Gastroesophageal sphincter (tissue), 4 donors: ENCODE measurements around the gene TBC1D8. TPM values are rescaled to one million over a fixed set of nuclear protein-coding genes. Genes with fewer than 3 reads are reported as not detected.

ENCODE experiments used
- ATAC-seq: fragments of 150-250 bp; one replicate; pipeline ENCODE4 v1.9.1; 2016; ENCODE audit warnings: mild to moderate bottlenecking, moderate library complexity
- H3K27ac ChIP-seq, 4 donors: fragments of 200-600 bp; sonication (generic) in 3 of 4; 1 replicate in 3 of 4; 2 replicates in 1 of 4; pipeline ENCODE4 v1.5.1; 2016 to 2019
- H3K27me3 ChIP-seq: fragments of 200-600 bp; sonication (generic); one replicate; pipeline ENCODE4 v1.5.1; 2019
- H3K36me3 ChIP-seq, 2 donors: fragments of 200-600 bp; sonication (generic); one replicate each; pipeline ENCODE4 v1.5.1; 2019; ENCODE audit warnings: control low read depth in 1 of 2
- H3K4me1 ChIP-seq, 3 donors: fragments of 200-600 bp; sonication (generic); 1 replicate in 2 of 3; 2 replicates in 1 of 3; pipeline ENCODE4 v1.5.1; 2016 to 2019; ENCODE audit warnings: control low read depth in 2 of 3
- H3K4me3 ChIP-seq, 2 donors: fragments of 200-600 bp; sonication (generic); one replicate each; pipeline ENCODE4 v1.5.1; 2019; ENCODE audit warnings: mild to moderate bottlenecking in 1 of 2, moderate library complexity in 1 of 2
- H3K9me3 ChIP-seq, 3 donors: fragments of 200-600 bp; sonication (generic); one replicate each; pipeline ENCODE4 v1.5.1; 2017 to 2019; ENCODE audit warnings: control low read depth in 2 of 3
- EP300 ChIP-seq: sonication (generic); formaldehyde crosslinking; IDR thresholded peaks from one replicate; pipeline ENCODE4 v1.6.1; 2017; ENCODE audit warnings: antibody characterized with exemption, mild to moderate bottlenecking
- POLR2A ChIP-seq, 2 donors: fragments of 450-650 bp; IDR thresholded peaks; one replicate each; pipeline ENCODE4 v1.6.1; 2017; ENCODE audit warnings: antibody characterized with exemption in 2 of 2, mild to moderate bottlenecking in 2 of 2, moderate library complexity in 1 of 2
- POLR2AphosphoS5 ChIP-seq: sonication (generic); formaldehyde crosslinking; IDR thresholded peaks from one replicate; pipeline ENCODE4 v1.6.1; 2017; ENCODE audit warnings: antibody characterized with exemption
- WGBS, 2 donors: methylation state at CpG; one replicate each; pipeline ENCODE4 v1.1.5; 2018; ENCODE audit warnings: low coverage in 1 of 2; 5-methylcytosine and 5-hydroxymethylcytosine counted together
- total RNA-seq, 4 donors: library from RNA; depleted of rRNA; stranded (reverse); fragments of >200 nt; gene quantifications; one replicate each; pipeline ENCODE4 v1.1.0, GENCODE V29; 2016
- TF ChIP-seq, protein P1 (sequence below), 4 experiments: fragments of 200-600 bp in 2 of 4; fragments of 450-650 bp in 2 of 4; sonication (generic) in 1 of 4; IDR thresholded peaks; one replicate each; pipeline ENCODE4 v1.5.1; 2017 to 2019; ENCODE audit warnings: antibody characterized with exemption in 4 of 4, mild to moderate bottlenecking in 2 of 4, moderate library complexity in 2 of 4

The TBC1D8 gene
- total RNA-seq, 4 donors from 2014 or later, result 14.9 to 45.5 (median 32.6) TPM

DNA sequence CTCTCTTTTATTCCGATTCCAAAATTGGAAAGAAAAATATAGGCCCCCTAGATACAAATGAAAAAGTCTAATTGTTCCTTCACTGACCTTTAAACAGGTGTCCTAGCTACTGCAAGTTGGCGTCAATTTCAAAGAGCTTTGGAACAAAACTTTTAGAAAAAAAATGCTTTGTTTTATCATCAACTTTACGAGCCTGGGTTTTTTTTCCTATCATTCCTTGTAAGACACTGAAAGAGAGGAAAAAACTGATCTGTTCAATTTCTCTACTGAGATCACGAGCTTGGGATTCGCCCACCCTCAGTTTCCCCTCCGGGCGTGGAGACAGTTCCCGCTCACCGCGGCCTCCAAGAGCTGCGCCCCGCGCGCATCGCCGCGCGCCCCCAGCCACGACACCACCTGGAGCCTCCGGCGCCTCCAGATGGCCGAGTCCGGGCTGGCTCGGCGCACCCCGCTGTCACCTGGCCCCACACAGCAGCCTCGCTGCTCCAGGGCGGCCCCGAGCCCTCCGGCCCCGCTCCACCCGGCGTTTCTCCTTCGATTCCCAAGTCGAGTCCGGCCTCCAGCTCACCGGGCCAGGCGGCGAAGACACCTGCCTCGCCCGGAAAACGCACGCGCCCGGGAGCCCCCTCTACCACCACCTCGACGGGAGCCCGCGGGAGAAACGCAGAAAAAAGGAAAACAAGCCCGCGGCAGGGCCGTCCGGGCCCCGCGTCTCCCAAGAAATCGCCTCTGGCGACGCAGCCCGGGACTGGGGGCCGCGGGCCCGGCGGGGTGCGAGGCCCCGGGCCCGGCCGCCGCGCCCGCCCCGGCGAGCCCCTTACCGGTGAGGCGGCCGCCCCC is 656 bp downstream of the TBC1D8 start:
- H3K27ac ChIP-seq, result peak overlapping the region; percentile 30 to 88 (median 86)
- ATAC-seq, result peak; percentile 32
- 13 to 39% methylated on average over 3 to 7 of the region's 76 CpGs for WGBS, 2 donors

GRCh38 chr2:101149241-101150192 is 1.7 kb downstream of the TBC1D8 start:
- Histone ChIP-seq H3K36me3 (no peaks in the 10 kb centered on the region), H3K4me3 (peak overlapping the region; percentile 71 to 81), H3K27ac (peak overlapping the region in 1 of 4 donors; percentile 88), H3K9me3 (no peaks in the 10 kb centered on the region), H3K4me1 (peaks cover 0 to 56% (median 13%) of the 10 kb centered on the region in 3 donors), H3K27me3 (no peaks in the 10 kb centered on the region)
- ATAC-seq, result no peak
- no peak for TF ChIP-seq POLR2AphosphoS5
- TF ChIP-seq, protein P1, sequence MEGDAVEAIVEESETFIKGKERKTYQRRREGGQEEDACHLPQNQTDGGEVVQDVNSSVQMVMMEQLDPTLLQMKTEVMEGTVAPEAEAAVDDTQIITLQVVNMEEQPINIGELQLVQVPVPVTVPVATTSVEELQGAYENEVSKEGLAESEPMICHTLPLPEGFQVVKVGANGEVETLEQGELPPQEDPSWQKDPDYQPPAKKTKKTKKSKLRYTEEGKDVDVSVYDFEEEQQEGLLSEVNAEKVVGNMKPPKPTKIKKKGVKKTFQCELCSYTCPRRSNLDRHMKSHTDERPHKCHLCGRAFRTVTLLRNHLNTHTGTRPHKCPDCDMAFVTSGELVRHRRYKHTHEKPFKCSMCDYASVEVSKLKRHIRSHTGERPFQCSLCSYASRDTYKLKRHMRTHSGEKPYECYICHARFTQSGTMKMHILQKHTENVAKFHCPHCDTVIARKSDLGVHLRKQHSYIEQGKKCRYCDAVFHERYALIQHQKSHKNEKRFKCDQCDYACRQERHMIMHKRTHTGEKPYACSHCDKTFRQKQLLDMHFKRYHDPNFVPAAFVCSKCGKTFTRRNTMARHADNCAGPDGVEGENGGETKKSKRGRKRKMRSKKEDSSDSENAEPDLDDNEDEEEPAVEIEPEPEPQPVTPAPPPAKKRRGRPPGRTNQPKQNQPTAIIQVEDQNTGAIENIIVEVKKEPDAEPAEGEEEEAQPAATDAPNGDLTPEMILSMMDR (IDR thresholded peaks at IDR 0.05), result no peak
- no peak for TF ChIP-seq EP300
- TF ChIP-seq POLR2A (IDR thresholded peaks at IDR 0.05), result no peak
- 82 to 100% methylated on average over 2 to 10 of the region's 21 CpGs for WGBS, 2 donors

More for the DNA sequence above, 656 bp downstream of the TBC1D8 start:
- TF ChIP-seq EP300 (no peak), POLR2AphosphoS5 (peak; percentile 11), POLR2A (IDR thresholded peaks at IDR 0.05) (no peak)
- TF ChIP-seq, protein P1 (IDR thresholded peaks at IDR 0.05), result peak in 1 of 4 experiments; percentile 30
- no peaks in the 10 kb centered on the region for H3K9me3 ChIP-seq
- H3K27me3 ChIP-seq, result no peaks in the 10 kb centered on the region
- H3K4me1 ChIP-seq, result peaks cover 0 to 48% (median 13%) of the 10 kb centered on the region in 3 donors
- H3K4me3 ChIP-seq, result peak overlapping the region; percentile 71 to 81
- H3K36me3 ChIP-seq, result no peaks in the 10 kb centered on the region

- WGBS, 2 donors, result 93 to 96% methylated on average over 4 to 5 of the region's 5 CpGs
- no peak overlapping the region for H3K4me3 ChIP-seq
- no peaks in the 10 kb centered on the region for H3K9me3 ChIP-seq
- TF ChIP-seq, protein P1 (IDR thresholded peaks at IDR 0.05), result no peak
- TF ChIP-seq POLR2A (IDR thresholded peaks at IDR 0.05), result no peak
- H3K4me1 ChIP-seq, result peaks cover 0 to 61% (median 13%) of the 10 kb centered on the region in 3 donors
- ATAC-seq, result no peak
- no peaks in the 10 kb centered on the region for H3K27me3 ChIP-seq
- no peak overlapping the region for H3K27ac ChIP-seq
- H3K36me3 ChIP-seq, result no peaks in the 10 kb centered on the region
Measured at GRCh38 chr2:101148777-101149176, 2.4 kb downstream of the TBC1D8 start.

- H3K27me3 ChIP-seq, result no peaks in the 10 kb centered on the region
- TF ChIP-seq POLR2A (IDR thresholded peaks at IDR 0.05) (no peak), EP300 (no peak), POLR2AphosphoS5 (no peak)
- TF ChIP-seq, protein P1 (IDR thresholded peaks at IDR 0.05), result no peak
- H3K9me3 ChIP-seq, result no peaks in the 10 kb centered on the region
- H3K27ac ChIP-seq, result no peak overlapping the region
- H3K36me3 ChIP-seq, result no peaks in the 10 kb centered on the region
- H3K4me1 ChIP-seq, result peaks cover 0 to 57% (median 13%) of the 10 kb centered on the region in 3 donors
- no peak for ATAC-seq
- H3K4me3 ChIP-seq, result no peak overlapping the region
- 89% methylated on average over 2 of the region's 2 CpGs; no CpG with 5 or more reads in 1 of the 2 donors for WGBS, 2 donors
Measured at GRCh38 chr2:101147971-101148370, 3.2 kb downstream of the TBC1D8 start.
